Measurements from ENCODE around the gene CAPN5. TPM values are rescaled to one million over a fixed set of nuclear protein-coding genes. Genes with fewer than 3 reads are reported as not detected.
A peak's percentile ranks its signal among the peaks of the same experiment; 100 is the strongest.

The CAPN5 gene
- total and polyA plus RNA-seq, 10 donors: 0.80 to 9.2 (median 4.6) TPM

- Histone ChIP-seq H3K9me3 (no peaks in the 10 kb centered on the region), H3K27ac (peak overlapping the region in 2 of 8 donors; percentile 61 to 65), H3K4me3 (no peak overlapping the region), H3K27me3 (replicated peaks in 1 of 7) (peaks cover 0 to 17% (median 0%) of the 10 kb centered on the region in 7 donors), H3K36me3 (no peaks in the 10 kb centered on the region), H3K4me1 (peaks cover 0 to 67% (median 38%) of the 10 kb centered on the region in 6 donors)
- TF ChIP-seq POLR2AphosphoS5 (IDR thresholded peaks at IDR 0.05) (peak; percentile 39 to 80 (median 42)), POLR2A (IDR thresholded peaks at IDR 0.05) (no peak)
- intact Hi-C loops (cut with DNase I; ENCODE audit: low total_unique reads): no loop called here
- no peak for DNase-seq
- 76 to 86% (median 81%) methylated on average over 7 to 10 of the region's 10 CpGs for WGBS, 5 donors
These were observed 84.1 kb downstream of the CAPN5 start for GRCh38 chr11:77150836-77151235.

- Histone ChIP-seq H3K36me3 (no peaks in the 10 kb centered on the region), H3K9me3 (no peaks in the 10 kb centered on the region), H3K27me3 (replicated peaks in 1 of 7) (peaks cover 0 to 17% (median 0%) of the 10 kb centered on the region in 7 donors), H3K27ac (peak overlapping the region in 3 of 8 donors; percentile 38 to 65 (median 61)), H3K4me3 (no peak overlapping the region), H3K4me1 (peaks cover 0 to 67% (median 38%) of the 10 kb centered on the region in 6 donors)
- TF ChIP-seq POLR2A (IDR thresholded peaks at IDR 0.05) (no peak), POLR2AphosphoS5 (IDR thresholded peaks at IDR 0.05) (peak; percentile 42 to 58 (median 56))
- WGBS, 5 donors: 19 to 42% (median 35%) methylated on average over 9 to 10 of the region's 11 CpGs
- no peak for DNase-seq
- intact Hi-C loops (cut with DNase I; ENCODE audit: low total_unique reads): no loop called here
These were observed 85.2 kb downstream of the CAPN5 start for GRCh38 chr11:77151804-77152509.

- 50 to 62% (median 59%) methylated on average over 6 of the region's 6 CpGs for WGBS, 5 donors
- Histone ChIP-seq H3K4me1 (peaks cover 0 to 61% (median 38%) of the 10 kb centered on the region in 6 donors), H3K9me3 (no peaks in the 10 kb centered on the region), H3K27ac (peak overlapping the region in 2 of 8 donors; percentile 5 to 24), H3K36me3 (no peaks in the 10 kb centered on the region), H3K4me3 (no peak overlapping the region), H3K27me3 (replicated peaks in 1 of 7) (peaks cover 0 to 13% (median 0%) of the 10 kb centered on the region in 7 donors)
- TF ChIP-seq POLR2AphosphoS5 (IDR thresholded peaks at IDR 0.05) (no peak), CTCF (IDR thresholded peaks at IDR 0.05 in 8 of 11, conservative IDR thresholded peaks at IDR 0.05 in 3 of 11) (no peak), POLR2A (IDR thresholded peaks at IDR 0.05) (no peak)
- no peak for DNase-seq
- intact Hi-C loops (cut with DNase I; ENCODE audit: low total_unique reads): no loop called here
These were observed 86.1 kb downstream of the CAPN5 start for GRCh38 chr11:77152846-77153245.

GRCh38 chr11:77153276-77154185 is 86.8 kb downstream of the CAPN5 start:
- H3K27ac ChIP-seq: peak overlapping the region in 1 of 8 donors; percentile 24
- DNase-seq: no peak

More at GRCh38 chr11:77153276-77154185, 86.8 kb downstream of the CAPN5 start:
- Histone ChIP-seq H3K27me3 (replicated peaks in 1 of 7) (peaks cover 0 to 8% (median 0%) of the 10 kb centered on the region in 7 donors), H3K9me3 (no peaks in the 10 kb centered on the region), H3K4me1 (peaks cover 0 to 54% (median 34%) of the 10 kb centered on the region in 6 donors), H3K36me3 (no peaks in the 10 kb centered on the region), H3K4me3 (no peak overlapping the region)
- intact Hi-C loops (cut with DNase I; ENCODE audit: low total_unique reads): no loop called here
- TF ChIP-seq POLR2AphosphoS5 (IDR thresholded peaks at IDR 0.05) (no peak), POLR2A (IDR thresholded peaks at IDR 0.05) (no peak), CTCF (IDR thresholded peaks at IDR 0.05 in 8 of 11, conservative IDR thresholded peaks at IDR 0.05 in 3 of 11) (no peak)
- 78 to 85% (median 80%) methylated on average over 20 of the region's 20 CpGs for WGBS, 5 donors
